HepG2 (cell line): Measurements from ENCODE around the gene LHX3. TPM values are rescaled to one million over a fixed set of nuclear protein-coding genes. Genes with fewer than 3 reads are reported as not detected.
A peak's percentile ranks its signal among the peaks of the same experiment; 100 is the strongest.

ENCODE experiments used
- ATAC-seq: fragments of 200-7000 bp; cut with Tn5 transposase; 3 replicates; pipeline ENCODE4 v1.9.1; 2020; ENCODE audit warnings: mild to moderate bottlenecking, moderate library complexity
- BruUV-seq: library from RNA; stranded (reverse); fragments of 400-500 nt; replicated peaks from 2 replicates; lab custom pipeline; 2021; lab: Mats Ljungman, UMichigan
- CTCF ChIA-PET: fragments of 300-600 bp; formaldehyde crosslinking; extraction: SDS; loops from one replicate; lab custom pipeline; 2021; ENCODE audit warnings: low total read pairs, inconsistent platforms, low intra/inter-chr PET ratio; lab: Yijun Ruan, JAX
- POLR2A ChIA-PET: fragments of 350-600 bp; sonication (Branson Sonifier 250); formaldehyde crosslinking; loops from one replicate; lab custom pipeline; 2020; ENCODE audit warnings: antibody characterized with exemption, inconsistent platforms; lab: Yijun Ruan, JAX
- DNase-seq: peaks from one replicate; pipeline ENCODE4 v3.0.0-alpha.2; 2015; ENCODE audit warnings: low spot score
- FAIRE-seq: peaks from 3 replicates; lab custom pipeline; 2011; peaks lifted over from hg19 to GRCh38; lab: Jason Lieb, UNC
- H2AFZ ChIP-seq: one replicate; pipeline ENCODE4 v1.6.1; 2011; ENCODE audit warnings: low read length, inconsistent platforms
- H3K27ac ChIP-seq: fragments of 300-600 bp; 3 replicates; pipeline ENCODE4 v1.8.0; 2011; ENCODE audit warnings: mixed run types, mild to moderate bottlenecking, mixed read lengths, low read length, inconsistent platforms; ENCODE audit not compliant: insufficient read depth; ENCODE audit errors: extremely low read length
- H3K27me3 ChIP-seq, 2 experiments: fragments of 200-600 bp in 1 of 2; 2 replicates in 1 of 2; 3 replicates in 1 of 2; pipeline versions ENCODE4 v1.6.0 to v1.8.0; 2011; ENCODE audit warnings: low read length in 2 of 2, mild to moderate bottlenecking in 2 of 2, moderate library complexity in 2 of 2, inconsistent platforms in 1 of 2; ENCODE audit not compliant: insufficient read depth in 2 of 2, control insufficient read depth in 1 of 2
- H3K36me3 ChIP-seq, 2 experiments: fragments of 200-600 bp in 1 of 2; replicated peaks in 1 of 2; 2 replicates in 1 of 2; 3 replicates in 1 of 2; pipeline versions ENCODE4 v1.5.1 to v1.8.0; 2011; ENCODE audit warnings: low read length in 2 of 2, inconsistent platforms in 1 of 2; ENCODE audit not compliant: insufficient read depth in 2 of 2, control insufficient read depth in 1 of 2
- H3K4me1 ChIP-seq: 2 replicates; pipeline ENCODE4 v1.5.1; 2012; ENCODE audit warnings: low read length, inconsistent platforms; ENCODE audit not compliant: insufficient read depth
- H3K4me2 ChIP-seq: 2 replicates; pipeline ENCODE4 v1.6.0; 2011; ENCODE audit warnings: low read depth, low read length, inconsistent platforms
- H3K4me3 ChIP-seq, 3 experiments: fragments of 200-600 bp in 1 of 3; sonication (generic), shearing (Covaris generic) in 1 of 3; replicated peaks in 1 of 3; 2 replicates each; pipeline ENCODE4 v1.5.1; 2011 to 2016; ENCODE audit warnings: low read length in 3 of 3, inconsistent platforms in 2 of 3, low read depth in 2 of 3, mild to moderate bottlenecking in 2 of 3, control low read depth in 1 of 3, mixed read lengths in 1 of 3; ENCODE audit not compliant: insufficient read depth in 1 of 3
- H3K79me2 ChIP-seq: one replicate; pipeline ENCODE4 v1.6.1; 2011; ENCODE audit warnings: low read length, inconsistent platforms; ENCODE audit not compliant: insufficient read depth
- H3K9ac ChIP-seq: 2 replicates; pipeline ENCODE4 v1.6.0; 2011; ENCODE audit warnings: mild to moderate bottlenecking, low read depth, low read length, inconsistent platforms; ENCODE audit not compliant: insufficient read depth
- H3K9me3 ChIP-seq: 2 replicates; pipeline ENCODE4 v1.5.1; 2012; ENCODE audit warnings: mild to moderate bottlenecking, low read length
- H4K20me1 ChIP-seq: 2 replicates; pipeline ENCODE4 v1.6.0; 2011; ENCODE audit warnings: inconsistent platforms, mild to moderate bottlenecking, low read length, moderate library complexity; ENCODE audit not compliant: insufficient read depth
- FOXK1 ChIP-seq: sonication (generic); formaldehyde crosslinking; IDR thresholded peaks from 2 replicates; pipeline ENCODE4 v1.4.0; 2020; ENCODE audit warnings: low read depth, missing genetic modification reagents, borderline replicate concordance
- ZNF234 ChIP-seq: sonication (generic); formaldehyde crosslinking; conservative IDR thresholded peaks from 2 replicates; pipeline ENCODE4 v1.5.1; 2020; ENCODE audit warnings: mild to moderate bottlenecking, missing genetic modification reagents
- ZNF512 ChIP-seq: sonication (generic); formaldehyde crosslinking; IDR thresholded peaks from 2 replicates; pipeline ENCODE4 v1.4.0; 2020; ENCODE audit warnings: mild to moderate bottlenecking, missing genetic modification reagents
- ZSCAN29 ChIP-seq: sonication (generic); formaldehyde crosslinking; conservative IDR thresholded peaks from 2 replicates; pipeline ENCODE4 v1.4.0; 2020; ENCODE audit warnings: mild to moderate bottlenecking, missing genetic modification reagents
- WGBS: methylation state at CpG from one replicate; pipeline ENCODE4 v1.1.6; 2017; ENCODE audit warnings: low lambda C conversion rate; 5-methylcytosine and 5-hydroxymethylcytosine counted together
- in situ Hi-C: cut with HindIII; loops from 2 replicates; pipeline ENCODE4 v1.10.0; 2017; ENCODE audit warnings: low pct_unique_long_range_greater_than_20kb; ENCODE audit not compliant: extremely low pct_ligation_motif_present
- intact Hi-C: fragments of 100-400 bp; cut with micrococcal nuclease; formaldehyde crosslinking; loops from one replicate; pipeline ENCODE4 v1.10.0; 2022; ENCODE audit not compliant: unreplicated experiment
- polyA plus RNA-seq, 8 experiments: library from polyadenylated mRNA; depleted of rRNA in 3 of 8; stranded (reverse) in 7 of 8; unstranded in 1 of 8; fragments of >200 nt; fragmentation: Illumina TruSeq in 4 of 8; extraction: Trizol in 4 of 8; gene quantifications; 2 replicates each; pipeline versions ENCODE4 v1.2.1 to v1.2.3, GENCODE V29; 2011 to 2016; ENCODE audit warnings: low read depth in 4 of 8, missing spikeins in 1 of 8, mixed read lengths in 1 of 8; ENCODE audit not compliant: insufficient read depth in 1 of 8
- total RNA-seq, 5 experiments: library from RNA; depleted of rRNA; stranded (reverse); fragments of >200 nt; fragmentation: Illumina TruSeq; extraction: Trizol; gene quantifications; 2 replicates each; pipeline ENCODE4 v1.2.3, GENCODE V29; 2016; ENCODE audit warnings: low read depth in 1 of 5

LHX3 gene
- total and polyA plus RNA-seq, 2 of the 13 experiments (the other 11 are each of a cell fraction or from before 2014, with no cell fraction given), result not detected

GRCh38 chr9:136228107-136228875 lies 23.4 kb upstream of the LHX3 start:
- Histone ChIP-seq H3K36me3 (peaks cover 21 to 57% of the 10 kb centered on the region in 2 experiments), H3K27me3 (no peaks in the 10 kb centered on the region), H3K4me1 (no peaks in the 10 kb centered on the region), H3K27ac (no peak overlapping the region), H3K9me3 (no peaks in the 10 kb centered on the region), H4K20me1 (peaks cover 62% of the 10 kb centered on the region), H3K4me2 (no peak overlapping the region), H3K9ac (no peak overlapping the region), H3K79me2 (peaks cover 45% of the 10 kb centered on the region), H2AFZ (no peak overlapping the region), H3K4me3 (no peak overlapping the region)
- WGBS, result 95% methylated on average over 17 of the region's 18 CpGs
- no peak for TF ChIP-seq ZNF234
- TF ChIP-seq ZSCAN29 (CRISPR knock-in tag), result no peak
- no peak for TF ChIP-seq FOXK1 (CRISPR knock-in tag)
- no peak for TF ChIP-seq ZNF512 (CRISPR knock-in tag)
- POLR2A ChIA-PET, result no interaction called here
- FAIRE-seq (no peak), DNase-seq (peak; percentile 13), ATAC-seq (no peak)
- in situ Hi-C loops (no loop called here), intact Hi-C loops (no loop called here)
- CTCF ChIA-PET, result no interaction called here
- no TSS peak for BruUV-seq
